H1 (cell line): Measurements from ENCODE around the gene TGFA. TPM values are rescaled to one million over a fixed set of nuclear protein-coding genes. Genes with fewer than 3 reads are reported as not detected.

ENCODE experiments used
- CTCF ChIA-PET: fragments of 300-600 bp; sonication (Branson Sonifier 250); formaldehyde crosslinking; loops from one replicate; lab custom pipeline; 2021; ENCODE audit not compliant: partially characterized antibody; lab: Charles Lee
- POLR2A ChIA-PET: fragments of 300-600 bp; sonication (Branson Sonifier 250); formaldehyde crosslinking; loops from one replicate; lab custom pipeline; 2021; ENCODE audit warnings: inconsistent platforms; ENCODE audit not compliant: partially characterized antibody; lab: Charles Lee
- DNase-seq, 2 experiments: peaks; one replicate each; pipeline versions ENCODE4 v3.0.0 to v3.0.0-alpha.2; 2010 to 2022; ENCODE audit warnings: low spot score in 2 of 2, low read depth in 1 of 2, mixed read lengths in 1 of 2
- FAIRE-seq: peaks from 2 replicates; lab custom pipeline; 2011; peaks lifted over from hg19 to GRCh38; lab: Jason Lieb, UNC
- H2AFZ ChIP-seq: 2 replicates; pipeline ENCODE4 v1.8.1; 2012; ENCODE audit warnings: low read length, inconsistent platforms
- H2AK5ac ChIP-seq: 2 replicates; pipeline ENCODE4 v1.6.1; 2013; ENCODE audit warnings: low read depth, low read length
- H2BK120ac ChIP-seq: replicated peaks from 2 replicates; pipeline ENCODE3; 2013; ENCODE audit warnings: low read depth, low read length, inconsistent platforms
- H2BK12ac ChIP-seq: 2 replicates; pipeline ENCODE4 v1.6.1; 2013; ENCODE audit warnings: low read depth, low read length
- H2BK15ac ChIP-seq: 2 replicates; pipeline ENCODE4 v1.6.1; 2013; ENCODE audit warnings: low read length
- H2BK20ac ChIP-seq: 2 replicates; pipeline ENCODE4 v1.6.1; 2013; ENCODE audit warnings: low read length
- H2BK5ac ChIP-seq: 2 replicates; pipeline ENCODE4 v1.6.1; 2013; ENCODE audit warnings: low read depth, low read length
- H3K14ac ChIP-seq: 2 replicates; pipeline ENCODE4 v1.6.1; 2013; ENCODE audit warnings: inconsistent platforms; ENCODE audit not compliant: insufficient read length
- H3K18ac ChIP-seq: 2 replicates; pipeline ENCODE4 v1.6.1; 2013; ENCODE audit warnings: low read length; ENCODE audit errors: extremely low read depth
- H3K23ac ChIP-seq: 2 replicates; pipeline ENCODE4 v1.6.1; 2013; ENCODE audit warnings: inconsistent platforms; ENCODE audit not compliant: insufficient read length
- H3K23me2 ChIP-seq: 2 replicates; pipeline ENCODE4 v1.6.1; 2013; ENCODE audit warnings: low read depth, low read length
- H3K27ac ChIP-seq: 2 replicates; pipeline ENCODE4 v1.6.1; 2011; ENCODE audit warnings: low read depth, low read length, inconsistent platforms
- H3K27me3 ChIP-seq, 4 experiments: replicated peaks in 1 of 4; 1 replicate in 1 of 4; 2 replicates in 3 of 4; pipeline versions ENCODE4 v1.6.1 to v1.8.1; 2011 to 2013; ENCODE audit warnings: low read length in 3 of 4, mild to moderate bottlenecking in 3 of 4, inconsistent platforms in 2 of 4, mixed read lengths in 2 of 4, moderate library complexity in 1 of 4; ENCODE audit not compliant: control insufficient read depth in 3 of 4, insufficient read depth in 3 of 4; ENCODE audit errors: extremely low read depth in 1 of 4
- H3K36me3 ChIP-seq, 4 experiments: 2 replicates each; pipeline versions ENCODE4 v1.6.1 to v1.8.1; 2011 to 2013; ENCODE audit warnings: mild to moderate bottlenecking in 4 of 4, low read length in 3 of 4, moderate library complexity in 2 of 4, control low read depth in 1 of 4, inconsistent platforms in 1 of 4; ENCODE audit not compliant: insufficient read depth in 4 of 4, control insufficient read depth in 2 of 4
- H3K4ac ChIP-seq: replicated peaks from 2 replicates; pipeline ENCODE3; 2013; ENCODE audit warnings: low read length, low read depth, mixed read lengths, inconsistent platforms; ENCODE audit not compliant: insufficient read length
- H3K4me1 ChIP-seq, 4 experiments: replicated peaks in 1 of 4; 1 replicate in 1 of 4; 2 replicates in 3 of 4; pipeline versions ENCODE4 v1.6.1 to v1.8.1; 2011 to 2013; ENCODE audit warnings: low read length in 3 of 4, inconsistent platforms in 2 of 4, mixed read lengths in 1 of 4; ENCODE audit not compliant: insufficient read depth in 4 of 4, control insufficient read depth in 3 of 4
- H3K4me2 ChIP-seq, 2 experiments: 2 replicates each; pipeline versions ENCODE4 v1.6.1 to v1.8.1; 2011 to 2013; ENCODE audit warnings: low read depth in 2 of 2, low read length in 2 of 2, control low read depth in 1 of 2, inconsistent platforms in 1 of 2, mild to moderate bottlenecking in 1 of 2; ENCODE audit not compliant: insufficient read depth in 1 of 2
- H3K4me3 ChIP-seq, 4 experiments: fragments of 200-600, 300-600 bp in 1 of 4; sonication (generic), shearing (Covaris generic), sonication (Bioruptor Twin) in 1 of 4; 2 replicates each; pipeline versions ENCODE4 v1.5.1 to v1.8.1; 2011 to 2016; ENCODE audit warnings: low read length in 4 of 4, low read depth in 3 of 4, control low read depth in 2 of 4, inconsistent platforms in 2 of 4, mild to moderate bottlenecking in 2 of 4, mixed read lengths in 1 of 4, moderate library complexity in 1 of 4; ENCODE audit not compliant: insufficient read depth in 2 of 4; ENCODE audit errors: extremely low read depth in 1 of 4
- H3K56ac ChIP-seq: replicated peaks from 2 replicates; pipeline ENCODE3; 2013; ENCODE audit warnings: low read depth, mild to moderate bottlenecking, mixed read lengths, low read length, inconsistent platforms; ENCODE audit not compliant: insufficient read length
- H3K79me1 ChIP-seq: 2 replicates; pipeline ENCODE4 v1.6.1; 2013; ENCODE audit warnings: low read depth, low read length, control low read depth
- H3K79me2 ChIP-seq, 2 experiments: 2 replicates each; pipeline versions ENCODE4 v1.6.1 to v1.8.1; 2012 to 2013; ENCODE audit warnings: low read length in 2 of 2, mild to moderate bottlenecking in 2 of 2, inconsistent platforms in 1 of 2; ENCODE audit not compliant: insufficient read depth in 2 of 2, control insufficient read depth in 1 of 2
- H3K9ac ChIP-seq, 4 experiments: replicated peaks in 1 of 4; 1 replicate in 1 of 4; 2 replicates in 3 of 4; pipeline versions ENCODE4 v1.6.1 to v1.8.1; 2011 to 2013; ENCODE audit warnings: low read depth in 3 of 4, low read length in 3 of 4, control low read depth in 2 of 4, mild to moderate bottlenecking in 2 of 4, moderate library complexity in 2 of 4, inconsistent platforms in 1 of 4; ENCODE audit errors: extremely low read depth in 1 of 4
- H3K9me3 ChIP-seq, 2 experiments: 2 replicates each; pipeline versions ENCODE4 v1.6.1 to v1.8.1; 2012 to 2013; ENCODE audit warnings: mild to moderate bottlenecking in 2 of 2, moderate library complexity in 2 of 2, control low read depth in 1 of 2, inconsistent platforms in 1 of 2, low read depth in 1 of 2, low read length in 1 of 2, mixed read lengths in 1 of 2; ENCODE audit not compliant: insufficient read depth in 2 of 2
- H4K20me1 ChIP-seq, 2 experiments: replicated peaks in 1 of 2; 2 replicates each; pipeline versions ENCODE3 to v1.8.1; 2011 to 2013; ENCODE audit warnings: inconsistent platforms in 2 of 2, low read length in 2 of 2, mild to moderate bottlenecking in 1 of 2; ENCODE audit not compliant: insufficient read depth in 2 of 2, control insufficient read depth in 1 of 2
- H4K5ac ChIP-seq: 2 replicates; pipeline ENCODE4 v1.6.1; 2013; ENCODE audit warnings: low read length, low read depth, mixed read lengths, inconsistent platforms; ENCODE audit not compliant: insufficient read length
- H4K8ac ChIP-seq: 2 replicates; pipeline ENCODE4 v1.8.0; 2013; ENCODE audit warnings: mild to moderate bottlenecking, moderate library complexity, low read length, inconsistent platforms; ENCODE audit not compliant: insufficient read depth; ENCODE audit errors: extremely low read depth
- H4K91ac ChIP-seq: replicated peaks from 2 replicates; pipeline ENCODE3; 2013; ENCODE audit warnings: low read length, mixed read lengths, inconsistent platforms; ENCODE audit not compliant: insufficient read length
- BCL11A ChIP-seq, 2 experiments: IDR thresholded peaks; one replicate each; pipeline ENCODE4 v1.6.1; 2011; ENCODE audit warnings: low read depth in 2 of 2, low read length in 2 of 2, mild to moderate bottlenecking in 2 of 2
- CBX8 ChIP-seq: fragments of 300-800, 300-1000 bp; sonication (generic); IDR thresholded peaks from 2 replicates; pipeline ENCODE4 v1.7.1; 2016; ENCODE audit warnings: low read depth, low read length, borderline replicate concordance
- CTBP2 ChIP-seq: IDR thresholded peaks from 2 replicates; pipeline ENCODE4 v1.7.0; 2011; ENCODE audit warnings: borderline replicate concordance, mild to moderate bottlenecking, moderate library complexity, mixed read lengths, low read length; ENCODE audit not compliant: insufficient read depth, insufficient read length
- EGR1 ChIP-seq: IDR thresholded peaks from 2 replicates; pipeline ENCODE4 v1.6.1; 2011; ENCODE audit warnings: low read depth, low read length, borderline replicate concordance
- HDAC6 ChIP-seq: IDR thresholded peaks from one replicate; pipeline ENCODE4 v1.7.1; 2012; ENCODE audit warnings: low read depth, mild to moderate bottlenecking, inconsistent platforms, low read length, moderate library complexity
- POLR2AphosphoS5 ChIP-seq: IDR thresholded peaks from 2 replicates; pipeline ENCODE4 v1.6.1; 2011; ENCODE audit warnings: low read depth, low read length
- RBBP5 ChIP-seq: IDR thresholded peaks from 2 replicates; pipeline ENCODE4 v1.7.1; 2012; ENCODE audit warnings: low read depth, mild to moderate bottlenecking, inconsistent platforms, low read length, moderate library complexity, borderline replicate concordance
- RFX5 ChIP-seq: IDR thresholded peaks from 2 replicates; pipeline ENCODE4 v1.6.1; 2011; ENCODE audit warnings: low read depth, low read length, improper control_type of control experiment, borderline replicate concordance
- SIRT6 ChIP-seq: IDR thresholded peaks from one replicate; pipeline ENCODE4 v1.7.1; 2012; ENCODE audit warnings: low read length, inconsistent platforms
- SP2 ChIP-seq: IDR thresholded peaks from 2 replicates; pipeline ENCODE4 v1.6.1; 2012; ENCODE audit warnings: mild to moderate bottlenecking, low read length, inconsistent platforms
- SP4 ChIP-seq: IDR thresholded peaks from 2 replicates; pipeline ENCODE4 v1.6.1; 2012; ENCODE audit warnings: low read length, inconsistent platforms
- TAF7 ChIP-seq: optimal IDR thresholded peaks from 2 replicates; pipeline ENCODE3; 2011; ENCODE audit warnings: low read depth, mild to moderate bottlenecking, inconsistent platforms, low read length, moderate library complexity, borderline replicate concordance
- TCF12 ChIP-seq: IDR thresholded peaks from 2 replicates; pipeline ENCODE4 v1.6.1; 2011; ENCODE audit warnings: low read depth, mild to moderate bottlenecking, low read length
- WGBS, 2 experiments: shearing (Covaris generic) in 1 of 2; methylation state at CpG; one replicate each; pipeline versions ENCODE4 v1.1.6 to v1.1.7; 2013 to 2015; ENCODE audit warnings: low lambda C conversion rate in 2 of 2, mixed read lengths in 2 of 2, inconsistent platforms in 1 of 2, low coverage in 1 of 2, missing lambda C conversion rate in 1 of 2; ENCODE audit not compliant: insufficient replicate concordance in 2 of 2, insufficient coverage in 1 of 2, insufficient read length in 1 of 2; ENCODE audit errors: extremely low coverage in 1 of 2, missing lambda C conversion rate in 1 of 2; 5-methylcytosine and 5-hydroxymethylcytosine counted together
- polyA plus RNA-seq, 7 experiments: library from polyadenylated mRNA; depleted of rRNA in 3 of 7; stranded (reverse) in 5 of 7; unstranded in 2 of 7; fragments of >200 nt in 5 of 7; fragments of 200-250 nt in 2 of 7; gene quantifications; 1 replicate in 5 of 7; 2 replicates in 1 of 7; 4 replicates in 1 of 7; pipeline versions ENCODE4 v1.2.1 to v1.2.3, GENCODE V29; 2011 to 2013; ENCODE audit warnings: missing spikeins in 2 of 7, mixed read lengths in 2 of 7
- total RNA-seq: library from RNA; stranded (reverse); fragmentation: NEBNext Ultra II Directional; extraction: Animal tissue kit (Norgen Biotek cat#: 25700); gene quantifications from 2 replicates; pipeline ENCODE4 v1.2.1, GENCODE V29; 2021

The TGFA gene
- total and polyA plus RNA-seq, 2 of the 8 experiments (the other 6 are each of a cell fraction or from before 2014, with no cell fraction given) = 1.8 to 3.7 TPM

GRCh38 chr2:70549962-70550361 lies 3.7 kb downstream of the TGFA start:
- H3K4ac ChIP-seq = no peak overlapping the region
- no peak overlapping the region for H3K27ac ChIP-seq
- FAIRE-seq (no peak), DNase-seq (no peak)
- peaks cover 3 to 6% (median 4%) of the 10 kb centered on the region in 4 experiments; a peak in 5 of 7 replicates for H3K4me1 ChIP-seq
- peaks cover 3% of the 10 kb centered on the region in 2 experiments for H4K20me1 ChIP-seq
- H2BK5ac ChIP-seq = no peak overlapping the region
- H3K9me3 ChIP-seq = no peaks in the 10 kb centered on the region
- WGBS, 2 experiments = 87% methylated on average over 7 of the region's 7 CpGs; no CpG with 5 or more reads in 1 of the 2 experiments
- no peak overlapping the region for H2BK20ac ChIP-seq
- no peaks in the 10 kb centered on the region for H3K36me3 ChIP-seq
- H2AFZ ChIP-seq = no peak overlapping the region
- H3K79me1 ChIP-seq = no peaks in the 10 kb centered on the region
- H3K4me2 ChIP-seq = no peak overlapping the region
- no peak overlapping the region for H3K9ac ChIP-seq
- CTCF ChIA-PET = interaction anchor here (0.9 kb wide), 1 partner anchor 94 kb away, joined by 4 read pairs; no protein-coding TSS in a partner anchor
- no peak overlapping the region for H3K18ac ChIP-seq
- H2AK5ac ChIP-seq = no peak overlapping the region
- H4K91ac ChIP-seq = no peak overlapping the region
- no peak overlapping the region for H2BK15ac ChIP-seq
- H2BK12ac ChIP-seq = no peak overlapping the region
- H3K56ac ChIP-seq = no peak overlapping the region
- POLR2A ChIA-PET = interaction anchor here (0.6 kb wide), 1 partner anchor 25 kb away, joined by 3 read pairs; no protein-coding TSS in a partner anchor
- H3K27me3 ChIP-seq = peaks cover 6 to 39% (median 25%) of the 10 kb centered on the region in 4 experiments
- no peak overlapping the region for H4K8ac ChIP-seq
- peaks cover 17% of the 10 kb centered on the region; the same call in 1 of the 2 replicates for H3K23me2 ChIP-seq
- H4K5ac ChIP-seq = no peak overlapping the region
- no peaks in the 10 kb centered on the region for H3K79me2 ChIP-seq
- no peak overlapping the region for H3K4me3 ChIP-seq
- no peak overlapping the region for H3K23ac ChIP-seq
- no peak overlapping the region for H3K14ac ChIP-seq
- no peak overlapping the region for H2BK120ac ChIP-seq
- TF ChIP-seq SIRT6 (no peak), CBX8 (no peak), BCL11A (IDR thresholded peaks at IDR 0.05; ENCODE audit: low read depth in 2 of 2, low read length in 2 of 2) (no peak), EGR1 (no peak), TAF7 (no peak), POLR2AphosphoS5 (no peak), CTBP2 (no peak), SP2 (no peak), RFX5 (no peak), RBBP5 (no peak), HDAC6 (no peak), SP4 (no peak), TCF12 (no peak)
